GM12878 (cell line): ENCODE results near the gene CTRB2. TPM values are rescaled to one million over a fixed set of nuclear protein-coding genes. Genes with fewer than 3 reads are reported as not detected.

Source experiments
- CBFB ChIP-seq: IDR thresholded peaks from 2 replicates; pipeline ENCODE4 v1.6.1; 2016; ENCODE audit warnings: antibody characterized with exemption, low read depth
- CTCF ChIP-seq, 3 experiments: IDR thresholded peaks in 2 of 3; conservative IDR thresholded peaks in 1 of 3; 2 replicates each; pipeline ENCODE4 v1.5.1; 2011; ENCODE audit warnings: low read depth in 3 of 3, low read length in 3 of 3, mild to moderate bottlenecking in 3 of 3, control low read depth in 2 of 3, moderate library complexity in 2 of 3, inconsistent platforms in 1 of 3, mixed read lengths in 1 of 3; ENCODE audit not compliant: control insufficient read depth in 2 of 3, insufficient read depth in 1 of 3; ENCODE audit errors: extremely low read depth in 1 of 3
- EZH2 ChIP-seq: IDR thresholded peaks from 2 replicates; pipeline ENCODE4 v1.6.1; 2012; ENCODE audit warnings: low read depth, mild to moderate bottlenecking, control low read depth, inconsistent platforms, low read length, borderline replicate concordance; ENCODE audit not compliant: control insufficient read depth
- HDAC2 ChIP-seq: fragments of 200-600 bp; sonication (generic); IDR thresholded peaks from 2 replicates; pipeline ENCODE4 v1.6.1; 2017
- HDAC6 ChIP-seq: fragments of 200-600 bp; sonication (generic); IDR thresholded peaks from one replicate; pipeline ENCODE4 v1.8.0; 2017; ENCODE audit warnings: antibody characterized with exemption; ENCODE audit not compliant: unreplicated experiment
- MEF2B ChIP-seq: fragments of 450-650 bp; IDR thresholded peaks from 2 replicates; pipeline ENCODE4 v1.6.1; 2018; ENCODE audit warnings: mild to moderate bottlenecking, moderate library complexity; ENCODE audit not compliant: partially characterized antibody, poor library complexity, severe bottlenecking
- NFYA ChIP-seq: IDR thresholded peaks from 2 replicates; pipeline ENCODE4 v1.6.1; 2011; ENCODE audit warnings: low read depth, mild to moderate bottlenecking, low read length, improper control_type of control experiment, borderline replicate concordance
- POU2F2 ChIP-seq: IDR thresholded peaks from 3 replicates; pipeline ENCODE4 v1.6.1; 2011; ENCODE audit warnings: low read depth, mild to moderate bottlenecking, low read length, borderline replicate concordance
- SREBF1 ChIP-seq: IDR thresholded peaks from 2 replicates; pipeline ENCODE4 v1.6.1; 2012; ENCODE audit warnings: mild to moderate bottlenecking, low read length
- TCF7 ChIP-seq: IDR thresholded peaks from 2 replicates; pipeline ENCODE4 v1.6.1; 2014; ENCODE audit warnings: antibody characterized with exemption, borderline replicate concordance
- USF1 ChIP-seq: IDR thresholded peaks from 2 replicates; pipeline ENCODE4 v1.6.1; 2011; ENCODE audit warnings: borderline replicate concordance, low read depth, mild to moderate bottlenecking, moderate library complexity, mixed read lengths, low read length; ENCODE audit not compliant: insufficient read depth; ENCODE audit errors: extremely low read length
- ZBTB33 ChIP-seq: fragments of 450-650 bp; IDR thresholded peaks from 2 replicates; pipeline ENCODE4 v1.6.1; 2017; ENCODE audit warnings: mild to moderate bottlenecking
- ZZZ3 ChIP-seq: IDR thresholded peaks from 2 replicates; pipeline ENCODE4 v1.6.1; 2011; ENCODE audit warnings: low read depth; ENCODE audit not compliant: control insufficient read depth, insufficient read length
- polyA plus RNA-seq, 11 experiments: library from polyadenylated mRNA; depleted of rRNA in 4 of 11; unstranded in 6 of 11; stranded (reverse) in 5 of 11; fragments of >200 nt; fragmentation: Nextera tagmentation in 4 of 11; fragmentation: Illumina TruSeq in 1 of 11; extraction: Ambion mirVana in 4 of 11; extraction: Trizol in 1 of 11; gene quantifications; 1 replicate in 1 of 11; 2 replicates in 10 of 11; pipeline versions ENCODE4 v1.2.1 to v1.2.3, GENCODE V29; 2011 to 2016; ENCODE audit warnings: inconsistent platforms in 2 of 11, missing spikeins in 2 of 11, low read depth in 1 of 11
- total RNA-seq, 4 experiments: library from RNA; depleted of rRNA in 3 of 4; stranded (reverse); fragments of >200 nt in 3 of 4; fragmentation: Illumina TruSeq in 1 of 4; extraction: Trizol in 1 of 4; gene quantifications; 2 replicates each; pipeline versions ENCODE4 v1.2.1 to v1.2.3, GENCODE V29; 2013 to 2021

Gene CTRB2
- total and polyA plus RNA-seq, 10 of the 15 experiments (the other 5 are each of a cell fraction or from before 2014, with no cell fraction given): 9.4 TPM; not detected in 9

GRCh38 chr16:75192606-75193264, 14.2 kb downstream of the CTRB2 start (continued):
- TF ChIP-seq USF1 (no peak), ZBTB33 (no peak), POU2F2 (no peak), CBFB (no peak), TCF7 (no peak), HDAC6 (no peak), MEF2B (no peak), ZZZ3 (no peak), SREBF1 (no peak), HDAC2 (no peak), CTCF (IDR thresholded peaks at IDR 0.05 in 2 of 3, conservative IDR thresholded peaks at IDR 0.05 in 1 of 3; ENCODE audit: control insufficient read depth in 2 of 3, extremely low read depth in 1 of 3, insufficient read depth in 1 of 3, low read depth in 3 of 3, low read length in 3 of 3) (no peak), EZH2 (no peak), NFYA (no peak)
- TF ChIP-seq, all 136 proteins: peak for 0
